Glutamatergic neuron (in vitro differentiated cells): Measurements from ENCODE around the gene BABAM2. TPM values are rescaled to one million over a fixed set of nuclear protein-coding genes. Genes with fewer than 3 reads are reported as not detected.

ENCODE experiments used
- DNase-seq: peaks from one replicate; pipeline ENCODE4 v3.0.0; 2022
- H3K27ac Mint-ChIP-seq: one replicate; pipeline ENCODE4 v1.8.0; 2020; ENCODE audit warnings: mild to moderate bottlenecking, mixed read lengths, inconsistent platforms; ENCODE audit not compliant: unreplicated experiment
- H3K27me3 Mint-ChIP-seq: one replicate; pipeline ENCODE4 v1.8.0; 2020; ENCODE audit warnings: mild to moderate bottlenecking, moderate library complexity, mixed read lengths, inconsistent platforms; ENCODE audit not compliant: unreplicated experiment
- H3K36me3 Mint-ChIP-seq: one replicate; pipeline ENCODE4 v1.8.0; 2020; ENCODE audit warnings: mild to moderate bottlenecking, mixed read lengths, inconsistent platforms; ENCODE audit not compliant: unreplicated experiment
- H3K4me1 Mint-ChIP-seq: one replicate; pipeline ENCODE4 v1.8.0; 2020; ENCODE audit warnings: mild to moderate bottlenecking, low read depth, mixed read lengths, inconsistent platforms; ENCODE audit not compliant: unreplicated experiment
- H3K4me3 Mint-ChIP-seq: one replicate; pipeline ENCODE4 v1.8.0; 2020; ENCODE audit warnings: mild to moderate bottlenecking, mixed read lengths, inconsistent platforms; ENCODE audit not compliant: unreplicated experiment
- H3K9me3 Mint-ChIP-seq: one replicate; pipeline ENCODE4 v1.8.0; 2020; ENCODE audit warnings: mild to moderate bottlenecking, moderate library complexity, mixed read lengths, inconsistent platforms; ENCODE audit not compliant: unreplicated experiment
- CTCF ChIP-seq: fragments of 200-600 bp; sonication (generic); IDR thresholded peaks from one replicate; pipeline ENCODE4 v1.5.0; 2021; ENCODE audit not compliant: partially characterized antibody, unreplicated experiment
- total RNA-seq: library from RNA; stranded (reverse); fragmentation: NEBNext Ultra II Directional; extraction: Animal tissue kit (Norgen Biotek cat#: 25700); gene quantifications from one replicate; pipeline ENCODE4 v1.2.1, GENCODE V29; 2021; ENCODE audit not compliant: unreplicated experiment

The BABAM2 gene
- total RNA-seq, 1 donor from 2014 or later = 29.9 TPM

- Mint-ChIP-seq H3K4me1 (no peaks in the 10 kb centered on the region), H3K36me3 (no peaks in the 10 kb centered on the region), H3K4me3 (no peak overlapping the region), H3K9me3 (no peaks in the 10 kb centered on the region), H3K27me3 (no peaks in the 10 kb centered on the region), H3K27ac (no peak overlapping the region)
- TF ChIP-seq CTCF = no peak
- no peak for DNase-seq
Observed at GRCh38 chr2:28210535-28210934, 320.0 kb downstream of the BABAM2 start.

DNA sequence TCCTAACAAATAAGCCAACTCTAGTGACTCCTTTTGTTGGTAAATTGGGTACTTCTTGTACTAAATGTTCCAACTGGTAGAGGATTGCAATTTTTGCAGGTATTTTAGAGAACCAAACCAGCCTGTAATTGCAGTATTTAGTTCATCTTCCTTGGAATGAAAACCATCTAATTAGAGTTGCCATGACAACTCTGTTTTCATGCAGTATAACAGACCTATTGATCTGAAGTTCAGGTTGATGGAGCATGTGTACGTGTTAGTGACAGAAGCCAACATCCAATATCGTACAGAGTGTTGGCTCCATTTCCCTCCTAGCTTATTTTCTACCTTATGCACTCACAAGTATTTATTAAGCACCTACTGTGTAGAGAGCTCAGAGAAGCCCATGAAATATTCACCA, 325.8 kb downstream of the BABAM2 start:
- Mint-ChIP-seq H3K4me3 (no peak overlapping the region), H3K9me3 (peaks cover 2% of the 10 kb centered on the region), H3K4me1 (peaks cover 6% of the 10 kb centered on the region), H3K27ac (peak overlapping the region; percentile 67), H3K27me3 (no peaks in the 10 kb centered on the region), H3K36me3 (no peaks in the 10 kb centered on the region)
- no peak for DNase-seq
- no peak for TF ChIP-seq CTCF

DNA sequence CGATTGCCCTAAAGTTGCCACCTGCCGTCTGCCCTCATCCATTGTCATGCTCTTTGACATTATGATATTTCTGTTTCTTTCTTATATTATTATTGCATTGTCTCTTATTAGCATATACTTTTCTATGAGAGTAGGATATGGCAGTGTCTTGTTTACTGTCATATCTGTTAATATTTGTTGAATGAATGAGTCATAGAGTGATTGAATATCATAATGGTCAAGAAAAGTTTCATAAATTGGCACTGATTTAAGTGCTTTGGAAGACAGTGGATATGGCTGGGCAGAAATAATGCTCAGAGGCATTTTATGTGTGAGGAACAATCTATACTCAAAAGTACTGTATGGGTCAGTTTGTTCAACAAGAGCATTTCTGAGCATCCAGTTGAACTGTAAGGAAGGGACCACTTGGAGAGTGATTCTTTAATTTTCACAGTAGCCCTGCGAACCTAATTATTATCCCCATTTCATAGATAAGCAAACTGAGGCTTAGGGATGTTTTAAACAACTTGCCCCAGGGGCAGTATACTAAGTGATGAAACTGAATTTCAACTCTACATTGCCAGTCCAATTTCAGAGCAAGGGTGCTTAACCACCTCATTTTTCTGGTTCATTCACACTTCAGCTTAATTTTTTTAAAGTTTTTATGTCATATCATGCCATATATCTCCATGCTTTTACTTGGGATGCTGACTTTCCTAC, 326.7 kb downstream of the BABAM2 start:
- no peak for DNase-seq
- Mint-ChIP-seq H3K36me3 (no peaks in the 10 kb centered on the region), H3K4me3 (peak overlapping the region; percentile 45), H3K27ac (peak overlapping the region; percentile 67), H3K27me3 (no peaks in the 10 kb centered on the region), H3K9me3 (peaks cover 2% of the 10 kb centered on the region), H3K4me1 (peaks cover 6% of the 10 kb centered on the region)
- TF ChIP-seq CTCF = no peak

- no peaks in the 10 kb centered on the region for H3K27me3 Mint-ChIP-seq
- no peak overlapping the region for H3K27ac Mint-ChIP-seq
Observed at GRCh38 chr2:28219138-28219537, 328.6 kb downstream of the BABAM2 start.

More at GRCh38 chr2:28219138-28219537, 328.6 kb downstream of the BABAM2 start:
- H3K4me3 Mint-ChIP-seq = no peak overlapping the region
- H3K4me1 Mint-ChIP-seq = peaks cover 6% of the 10 kb centered on the region
- no peak for DNase-seq
- no peaks in the 10 kb centered on the region for H3K36me3 Mint-ChIP-seq
- no peak for TF ChIP-seq CTCF
- peaks cover 2% of the 10 kb centered on the region for H3K9me3 Mint-ChIP-seq
